ENCODE measurements around the gene CD226. TPM values are rescaled to one million over a fixed set of nuclear protein-coding genes. Genes with fewer than 3 reads are reported as not detected.
A peak's percentile ranks its signal among the peaks of the same experiment; 100 is the strongest.

The CD226 gene
- total and polyA plus RNA-seq, 3 experiments from 2014 or later: 39.2 to 158 (median 150) TPM

- no peak overlapping the region for H3K4me3 Mint-ChIP-seq
- no peaks in the 10 kb centered on the region for H3K9me3 ChIP-seq (ENCODE audit: low read length)
- H3K4me1 ChIP-seq (ENCODE audit: insufficient read depth, low read length): no peaks in the 10 kb centered on the region
- POLR2A ChIA-PET: no interaction called here
- no peaks in the 10 kb centered on the region for H3K36me3 ChIP-seq (ENCODE audit: insufficient read depth, low read length)
- H3K36me3 Mint-ChIP-seq: peaks cover 20 to 24% (median 22%) of the 10 kb centered on the region in 3 donors
- no peaks in the 10 kb centered on the region for H3K4me1 Mint-ChIP-seq
- no peaks in the 10 kb centered on the region for H3K27me3 ChIP-seq (ENCODE audit: insufficient read depth, low read length, poor library complexity, severe bottlenecking)
- peak overlapping the region in 1 of 8 donors; percentile 48 for H3K27ac Mint-ChIP-seq
- H3K9me3 Mint-ChIP-seq: no peaks in the 10 kb centered on the region
- no peak overlapping the region for H3K4me3 ChIP-seq (ENCODE audit: low read length)
- DNase-seq: no peak
- H3K27me3 Mint-ChIP-seq: no peaks in the 10 kb centered on the region
- H3K27ac ChIP-seq (ENCODE audit: low read depth, low read length): no peak overlapping the region
- CTCF ChIA-PET: no interaction called here
Observed at GRCh38 chr18:69820538-69820937, 127.1 kb downstream of the CD226 start.

DNA sequence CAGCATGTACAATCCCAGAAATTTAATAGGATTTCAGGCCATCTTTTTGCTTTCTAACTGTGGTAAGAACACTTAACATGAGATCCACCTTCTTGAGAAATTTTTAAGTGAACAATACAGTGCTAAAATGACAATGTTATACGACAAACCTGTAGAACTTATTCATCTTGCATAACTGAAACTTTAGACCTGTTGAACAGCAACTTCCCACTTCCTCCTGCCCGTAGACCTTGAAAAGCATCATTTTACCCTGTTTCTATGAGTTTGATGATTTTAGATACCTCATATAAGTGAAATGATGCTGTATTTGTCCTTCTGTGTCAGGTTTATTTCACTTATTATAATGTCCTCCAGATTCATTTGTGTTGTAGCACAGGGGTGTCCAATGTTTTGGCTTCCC, 128.2 kb downstream of the CD226 start:
- Histone ChIP-seq H3K9me3 (ENCODE audit: low read length) (no peaks in the 10 kb centered on the region), H3K36me3 (ENCODE audit: insufficient read depth, low read length) (no peaks in the 10 kb centered on the region), H3K4me1 (ENCODE audit: insufficient read depth, low read length) (no peaks in the 10 kb centered on the region), H3K27me3 (ENCODE audit: insufficient read depth, low read length, poor library complexity, severe bottlenecking) (no peaks in the 10 kb centered on the region), H3K4me3 (ENCODE audit: low read length) (no peak overlapping the region), H3K27ac (ENCODE audit: low read depth, low read length) (no peak overlapping the region)
- no peaks in the 10 kb centered on the region for H3K27me3 Mint-ChIP-seq
- ChIA-PET POLR2A (no interaction called here), CTCF (no interaction called here)
- peaks cover 20 to 28% (median 23%) of the 10 kb centered on the region in 3 donors for H3K36me3 Mint-ChIP-seq
- H3K9me3 Mint-ChIP-seq: no peaks in the 10 kb centered on the region
- no peak overlapping the region for H3K27ac Mint-ChIP-seq
- no peaks in the 10 kb centered on the region for H3K4me1 Mint-ChIP-seq
- H3K4me3 Mint-ChIP-seq: no peak overlapping the region
- DNase-seq: no peak

- ChIA-PET POLR2A (no interaction called here), CTCF (no interaction called here)
- Histone ChIP-seq H3K27ac (ENCODE audit: low read depth, low read length) (no peak overlapping the region), H3K9me3 (ENCODE audit: low read length) (no peaks in the 10 kb centered on the region), H3K27me3 (ENCODE audit: insufficient read depth, low read length, poor library complexity, severe bottlenecking) (no peaks in the 10 kb centered on the region), H3K4me1 (ENCODE audit: insufficient read depth, low read length) (no peaks in the 10 kb centered on the region), H3K36me3 (ENCODE audit: insufficient read depth, low read length) (no peaks in the 10 kb centered on the region), H3K4me3 (ENCODE audit: low read length) (no peak overlapping the region)
- no peak for DNase-seq
- H3K4me1 Mint-ChIP-seq: no peaks in the 10 kb centered on the region
- no peaks in the 10 kb centered on the region for H3K27me3 Mint-ChIP-seq
- no peak overlapping the region for H3K27ac Mint-ChIP-seq
- peaks cover 24 to 29% (median 24%) of the 10 kb centered on the region in 3 donors for H3K36me3 Mint-ChIP-seq
- H3K4me3 Mint-ChIP-seq: no peak overlapping the region
- no peaks in the 10 kb centered on the region for H3K9me3 Mint-ChIP-seq
Observed at GRCh38 chr18:69817335-69817940, 130.2 kb downstream of the CD226 start.

DNA sequence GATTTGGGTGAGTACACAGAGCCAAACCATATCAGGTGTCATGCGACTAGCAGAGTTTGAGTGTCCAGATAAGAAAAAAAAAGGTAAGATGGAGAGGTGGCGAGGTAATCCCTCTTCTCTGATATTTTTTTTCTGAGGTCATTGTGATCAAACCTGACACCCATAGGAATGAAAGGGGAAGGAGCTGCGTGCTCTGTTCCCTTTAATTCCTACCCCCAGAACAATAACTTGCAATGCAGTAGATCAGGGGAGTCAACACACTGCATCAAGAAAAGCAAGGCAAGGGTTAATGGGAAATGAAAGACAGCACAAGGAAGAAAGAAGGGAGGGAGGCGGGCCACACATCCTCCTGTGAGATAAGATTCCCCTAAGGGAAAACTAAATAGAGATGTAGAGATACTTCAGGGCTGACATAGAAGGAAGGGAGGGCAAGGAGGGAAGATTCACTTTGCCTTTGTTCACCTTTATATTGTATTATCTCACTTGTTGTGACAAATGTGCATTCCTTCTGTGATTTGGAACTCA, 132.8 kb downstream of the CD226 start:
- Histone ChIP-seq H3K9me3 (ENCODE audit: low read length) (no peaks in the 10 kb centered on the region), H3K4me3 (ENCODE audit: low read length) (no peak overlapping the region), H3K4me1 (ENCODE audit: insufficient read depth, low read length) (no peaks in the 10 kb centered on the region), H3K27me3 (ENCODE audit: insufficient read depth, low read length, poor library complexity, severe bottlenecking) (no peaks in the 10 kb centered on the region), H3K36me3 (ENCODE audit: insufficient read depth, low read length) (no peaks in the 10 kb centered on the region), H3K27ac (ENCODE audit: low read depth, low read length) (no peak overlapping the region)
- H3K36me3 Mint-ChIP-seq: peaks cover 10 to 27% (median 25%) of the 10 kb centered on the region in 3 donors
- peaks cover 0 to 6% (median 5%) of the 10 kb centered on the region in 3 donors for H3K4me1 Mint-ChIP-seq
- H3K9me3 Mint-ChIP-seq: no peaks in the 10 kb centered on the region
- no peak for DNase-seq
- ChIA-PET POLR2A (no interaction called here), CTCF (no interaction called here)
- H3K4me3 Mint-ChIP-seq: no peak overlapping the region
- no peaks in the 10 kb centered on the region for H3K27me3 Mint-ChIP-seq
- no peak overlapping the region for H3K27ac Mint-ChIP-seq

DNA sequence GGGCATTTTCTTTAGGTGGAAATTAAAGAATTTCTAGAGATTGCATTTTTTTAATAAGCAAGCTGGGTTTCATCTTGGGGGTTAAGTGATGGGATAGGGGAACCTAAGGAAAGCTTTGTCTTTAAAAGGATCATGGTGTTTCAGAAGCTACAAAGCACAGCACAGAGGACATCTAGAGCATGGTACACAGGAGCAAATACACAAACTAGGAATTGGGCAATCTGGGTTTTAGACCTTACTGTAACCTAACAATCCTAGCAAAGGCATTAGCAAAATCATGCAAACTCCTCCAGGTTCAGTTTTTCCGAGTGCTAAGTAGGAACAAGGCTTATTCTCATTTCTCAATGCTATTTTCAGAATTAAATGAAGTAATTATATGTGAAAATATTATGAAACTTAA, 134.1 kb downstream of the CD226 start:
- no peaks in the 10 kb centered on the region for H3K9me3 ChIP-seq (ENCODE audit: low read length)
- H3K36me3 ChIP-seq (ENCODE audit: insufficient read depth, low read length): no peaks in the 10 kb centered on the region
- H3K4me3 ChIP-seq (ENCODE audit: low read length): no peak overlapping the region
- DNase-seq: no peak
- Mint-ChIP-seq H3K27ac (no peak overlapping the region), H3K27me3 (no peaks in the 10 kb centered on the region), H3K9me3 (no peaks in the 10 kb centered on the region), H3K4me3 (no peak overlapping the region), H3K4me1 (peaks cover 0 to 10% (median 5%) of the 10 kb centered on the region in 3 donors), H3K36me3 (peaks cover 10 to 25% (median 21%) of the 10 kb centered on the region in 3 donors)
- ChIA-PET CTCF (no interaction called here), POLR2A (no interaction called here)
- H3K27ac ChIP-seq (ENCODE audit: low read depth, low read length): no peak overlapping the region
- no peaks in the 10 kb centered on the region for H3K4me1 ChIP-seq (ENCODE audit: insufficient read depth, low read length)
- H3K27me3 ChIP-seq (ENCODE audit: insufficient read depth, low read length, poor library complexity, severe bottlenecking): no peaks in the 10 kb centered on the region

DNA sequence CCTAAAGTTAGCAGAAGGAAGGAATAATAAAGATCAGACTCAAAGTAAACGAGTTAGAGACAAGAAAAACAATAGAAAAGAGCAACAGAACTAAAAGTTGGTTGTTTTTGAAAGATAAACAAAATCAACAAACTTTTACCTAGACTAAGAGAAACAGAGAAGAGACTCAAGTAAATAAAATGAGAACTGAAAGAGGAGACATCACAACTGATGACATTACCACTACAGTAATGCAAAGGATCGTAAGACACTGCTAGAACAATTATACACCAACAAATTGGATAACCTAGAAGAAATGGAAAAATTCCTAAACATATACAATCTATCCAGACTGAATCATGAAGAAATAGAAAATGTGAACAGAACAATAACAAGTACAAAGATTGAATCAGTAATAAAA, 139.3 kb downstream of the CD226 start:
- no peak overlapping the region for H3K4me3 Mint-ChIP-seq
- Histone ChIP-seq H3K9me3 (ENCODE audit: low read length) (no peaks in the 10 kb centered on the region), H3K36me3 (ENCODE audit: insufficient read depth, low read length) (no peaks in the 10 kb centered on the region), H3K4me1 (ENCODE audit: insufficient read depth, low read length) (no peaks in the 10 kb centered on the region), H3K27ac (ENCODE audit: low read depth, low read length) (no peak overlapping the region), H3K4me3 (ENCODE audit: low read length) (no peak overlapping the region), H3K27me3 (ENCODE audit: insufficient read depth, low read length, poor library complexity, severe bottlenecking) (no peaks in the 10 kb centered on the region)
- DNase-seq: no peak
- H3K9me3 Mint-ChIP-seq: no peaks in the 10 kb centered on the region
- ChIA-PET CTCF (no interaction called here), POLR2A (no interaction called here)
- peaks cover 6 to 17% (median 13%) of the 10 kb centered on the region in 3 donors for H3K36me3 Mint-ChIP-seq
- H3K4me1 Mint-ChIP-seq: peaks cover 2 to 10% (median 5%) of the 10 kb centered on the region in 3 donors
- no peaks in the 10 kb centered on the region for H3K27me3 Mint-ChIP-seq
- peak overlapping the region in 1 of 8 donors; percentile 3 for H3K27ac Mint-ChIP-seq

DNA sequence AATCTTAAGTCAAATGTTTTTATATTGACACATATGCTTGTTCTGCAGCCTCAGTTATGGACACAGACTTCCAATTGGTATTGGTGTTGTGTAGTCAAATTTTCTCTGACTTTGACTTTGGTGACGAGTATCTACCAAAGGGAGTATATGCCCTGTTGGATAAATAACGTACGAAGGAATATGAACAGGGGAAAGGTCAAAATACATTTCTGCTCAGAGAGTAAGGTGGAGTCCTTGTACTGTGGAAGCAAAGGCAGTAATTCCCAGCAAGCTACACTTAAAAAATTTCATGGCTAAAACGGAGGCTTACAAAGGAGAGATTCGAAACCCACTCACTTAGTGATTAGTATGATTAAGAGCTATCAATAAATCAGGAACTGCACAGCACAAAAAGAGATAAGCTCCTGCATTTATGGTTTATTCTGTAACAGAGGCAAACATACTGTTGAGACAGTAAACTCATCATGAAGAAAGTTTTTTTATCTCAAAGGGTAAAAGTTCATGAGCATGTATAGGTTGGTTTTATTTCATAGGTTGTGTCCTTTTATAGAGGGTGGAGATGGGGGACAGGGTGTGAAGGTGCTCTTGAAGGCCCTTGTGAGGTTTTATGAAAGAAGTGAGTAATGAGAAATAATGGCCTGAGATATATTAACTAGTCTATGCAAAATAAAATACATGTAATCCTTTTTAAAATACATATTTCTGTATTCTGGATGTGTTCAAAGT, 142.7 kb downstream of the CD226 start:
- H3K4me3 ChIP-seq (ENCODE audit: low read length): no peak overlapping the region
- H3K27me3 Mint-ChIP-seq: no peaks in the 10 kb centered on the region
- CTCF ChIA-PET: no interaction called here
- peaks cover under 1 to 4% (median 2%) of the 10 kb centered on the region in 3 donors for H3K4me1 Mint-ChIP-seq
- no peak overlapping the region for H3K27ac ChIP-seq (ENCODE audit: low read depth, low read length)
- no peak overlapping the region for H3K27ac Mint-ChIP-seq
- no peaks in the 10 kb centered on the region for H3K36me3 ChIP-seq (ENCODE audit: insufficient read depth, low read length)
- H3K9me3 ChIP-seq (ENCODE audit: low read length): no peaks in the 10 kb centered on the region
- H3K4me1 ChIP-seq (ENCODE audit: insufficient read depth, low read length): no peaks in the 10 kb centered on the region
- DNase-seq: no peak
- no peaks in the 10 kb centered on the region for H3K9me3 Mint-ChIP-seq
- POLR2A ChIA-PET: no interaction called here
- no peaks in the 10 kb centered on the region for H3K27me3 ChIP-seq (ENCODE audit: insufficient read depth, low read length, poor library complexity, severe bottlenecking)
- peaks cover under 1 to 9% (median 2%) of the 10 kb centered on the region in 3 donors for H3K36me3 Mint-ChIP-seq
- no peak overlapping the region for H3K4me3 Mint-ChIP-seq

Measured in CD8-positive, alpha-beta memory T cell (primary cell).